ENCODE results near the gene BPIFB2.

DNA sequence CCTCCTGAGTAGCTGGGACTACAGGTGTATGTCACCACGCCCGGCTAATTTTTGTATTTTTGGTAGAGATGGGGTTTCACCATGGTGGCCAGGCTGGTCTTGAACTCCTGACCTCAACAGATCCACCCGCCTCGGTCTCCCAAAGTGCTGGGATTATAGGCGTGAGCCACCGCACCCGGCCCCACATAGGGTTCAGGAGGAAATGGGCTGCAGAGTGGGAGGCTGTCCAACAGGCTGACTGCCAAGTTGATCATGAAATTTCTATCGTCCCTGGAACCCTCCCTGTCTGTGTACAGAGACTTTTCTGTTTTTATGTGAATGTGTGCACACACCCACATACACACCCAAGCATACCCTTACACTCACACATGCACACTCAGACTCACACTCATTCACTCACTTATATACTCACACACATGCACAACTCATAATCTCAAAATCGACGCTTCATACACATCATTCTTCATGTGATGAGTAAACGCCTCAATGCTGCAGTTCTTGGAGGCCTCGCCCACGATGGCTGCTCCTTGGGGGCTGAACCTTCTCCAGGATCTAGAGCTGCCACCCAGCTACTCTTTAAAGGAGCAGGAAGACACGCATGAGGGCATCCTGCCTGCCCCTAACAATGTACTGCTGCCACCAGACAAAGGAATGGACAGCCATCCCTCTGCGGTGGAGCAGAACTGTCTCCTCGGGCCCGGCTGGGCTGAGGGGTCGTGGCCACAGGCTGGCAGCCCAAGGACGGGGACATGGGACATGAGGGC lies 38.8 kb upstream of the BPIFB2 start:
- TF ChIP-seq, protein P1, sequence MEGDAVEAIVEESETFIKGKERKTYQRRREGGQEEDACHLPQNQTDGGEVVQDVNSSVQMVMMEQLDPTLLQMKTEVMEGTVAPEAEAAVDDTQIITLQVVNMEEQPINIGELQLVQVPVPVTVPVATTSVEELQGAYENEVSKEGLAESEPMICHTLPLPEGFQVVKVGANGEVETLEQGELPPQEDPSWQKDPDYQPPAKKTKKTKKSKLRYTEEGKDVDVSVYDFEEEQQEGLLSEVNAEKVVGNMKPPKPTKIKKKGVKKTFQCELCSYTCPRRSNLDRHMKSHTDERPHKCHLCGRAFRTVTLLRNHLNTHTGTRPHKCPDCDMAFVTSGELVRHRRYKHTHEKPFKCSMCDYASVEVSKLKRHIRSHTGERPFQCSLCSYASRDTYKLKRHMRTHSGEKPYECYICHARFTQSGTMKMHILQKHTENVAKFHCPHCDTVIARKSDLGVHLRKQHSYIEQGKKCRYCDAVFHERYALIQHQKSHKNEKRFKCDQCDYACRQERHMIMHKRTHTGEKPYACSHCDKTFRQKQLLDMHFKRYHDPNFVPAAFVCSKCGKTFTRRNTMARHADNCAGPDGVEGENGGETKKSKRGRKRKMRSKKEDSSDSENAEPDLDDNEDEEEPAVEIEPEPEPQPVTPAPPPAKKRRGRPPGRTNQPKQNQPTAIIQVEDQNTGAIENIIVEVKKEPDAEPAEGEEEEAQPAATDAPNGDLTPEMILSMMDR (IDR thresholded peaks at IDR 0.05; ENCODE audit: low read depth, low read length, missing input control): no peak
- TF ChIP-seq TAF1 (conservative IDR thresholded peaks at IDR 0.05): no peak

All from liver (tissue), 3 donors.